ENCODE results near the gene TTC38. TPM values are rescaled to one million over a fixed set of nuclear protein-coding genes. Genes with fewer than 3 reads are reported as not detected.

TTC38 gene
- total RNA-seq, 6 donors from 2014 or later = 23.7 to 84.9 (median 34.3) TPM

DNA sequence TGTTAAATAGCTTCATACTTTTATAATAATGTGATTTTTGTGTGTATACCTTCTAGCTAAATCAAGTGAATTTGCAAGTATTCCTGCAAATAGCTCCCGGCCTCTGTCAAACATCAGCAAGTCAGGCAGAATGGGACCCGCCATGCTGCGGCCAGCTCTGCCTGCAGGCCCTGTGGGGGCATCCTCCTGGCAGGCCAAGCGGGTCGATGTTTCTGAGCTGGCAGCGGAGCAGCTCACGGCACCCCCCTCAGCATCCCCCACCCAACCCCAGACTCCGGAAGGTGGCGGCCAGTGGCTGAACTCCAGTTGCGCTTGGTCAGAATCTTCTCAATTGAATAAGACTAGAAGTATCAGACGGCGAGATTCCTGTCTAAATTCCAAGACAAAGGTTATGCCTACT lies 48.2 kb downstream of the TTC38 start:
- Histone ChIP-seq H3K4me1 (no peaks in the 10 kb centered on the region), H3K9me3 (no peaks in the 10 kb centered on the region), H3K27me3 (no peaks in the 10 kb centered on the region), H3K27ac (no peak overlapping the region), H3K36me3 (no peaks in the 10 kb centered on the region), H3K4me3 (no peak overlapping the region)
- no peak for DNase-seq
- no peak for ATAC-seq (ENCODE audit: low FRiP score in 2 of 2)
- WGBS, 2 donors = 96 to 97% methylated on average over 12 of the region's 12 CpGs
- no peak for TF ChIP-seq EP300 (IDR thresholded peaks at IDR 0.05)
- TF ChIP-seq POLR2AphosphoS5 (IDR thresholded peaks at IDR 0.05) = no peak
- TF ChIP-seq, protein P1, sequence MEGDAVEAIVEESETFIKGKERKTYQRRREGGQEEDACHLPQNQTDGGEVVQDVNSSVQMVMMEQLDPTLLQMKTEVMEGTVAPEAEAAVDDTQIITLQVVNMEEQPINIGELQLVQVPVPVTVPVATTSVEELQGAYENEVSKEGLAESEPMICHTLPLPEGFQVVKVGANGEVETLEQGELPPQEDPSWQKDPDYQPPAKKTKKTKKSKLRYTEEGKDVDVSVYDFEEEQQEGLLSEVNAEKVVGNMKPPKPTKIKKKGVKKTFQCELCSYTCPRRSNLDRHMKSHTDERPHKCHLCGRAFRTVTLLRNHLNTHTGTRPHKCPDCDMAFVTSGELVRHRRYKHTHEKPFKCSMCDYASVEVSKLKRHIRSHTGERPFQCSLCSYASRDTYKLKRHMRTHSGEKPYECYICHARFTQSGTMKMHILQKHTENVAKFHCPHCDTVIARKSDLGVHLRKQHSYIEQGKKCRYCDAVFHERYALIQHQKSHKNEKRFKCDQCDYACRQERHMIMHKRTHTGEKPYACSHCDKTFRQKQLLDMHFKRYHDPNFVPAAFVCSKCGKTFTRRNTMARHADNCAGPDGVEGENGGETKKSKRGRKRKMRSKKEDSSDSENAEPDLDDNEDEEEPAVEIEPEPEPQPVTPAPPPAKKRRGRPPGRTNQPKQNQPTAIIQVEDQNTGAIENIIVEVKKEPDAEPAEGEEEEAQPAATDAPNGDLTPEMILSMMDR (IDR thresholded peaks at IDR 0.05) = no peak
- TF ChIP-seq POLR2A (IDR thresholded peaks at IDR 0.05) = no peak

DNA sequence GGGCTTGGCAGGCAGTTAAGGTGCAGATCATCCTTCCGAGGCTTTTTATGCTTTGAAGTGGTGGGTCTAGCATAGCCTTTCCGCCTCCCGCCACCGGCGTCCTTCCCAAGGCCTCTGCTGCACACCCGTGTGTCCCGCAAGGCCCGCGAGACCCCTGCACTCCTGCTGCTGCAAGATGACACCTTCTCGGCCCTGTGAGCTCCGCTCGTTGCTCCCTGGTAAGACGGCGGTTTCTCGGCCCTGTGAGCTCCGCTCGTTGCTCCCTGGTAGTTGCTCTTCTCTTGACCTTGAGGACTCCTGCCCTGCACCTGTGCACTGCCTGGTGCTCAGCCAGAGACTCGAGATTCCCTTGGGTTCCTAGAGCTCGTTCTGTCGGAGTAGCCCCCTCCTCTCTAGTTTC lies 49.8 kb downstream of the TTC38 start:
- no peaks in the 10 kb centered on the region for H3K36me3 ChIP-seq
- 97 to 98% methylated on average over 20 of the region's 20 CpGs for WGBS, 2 donors

DNA sequence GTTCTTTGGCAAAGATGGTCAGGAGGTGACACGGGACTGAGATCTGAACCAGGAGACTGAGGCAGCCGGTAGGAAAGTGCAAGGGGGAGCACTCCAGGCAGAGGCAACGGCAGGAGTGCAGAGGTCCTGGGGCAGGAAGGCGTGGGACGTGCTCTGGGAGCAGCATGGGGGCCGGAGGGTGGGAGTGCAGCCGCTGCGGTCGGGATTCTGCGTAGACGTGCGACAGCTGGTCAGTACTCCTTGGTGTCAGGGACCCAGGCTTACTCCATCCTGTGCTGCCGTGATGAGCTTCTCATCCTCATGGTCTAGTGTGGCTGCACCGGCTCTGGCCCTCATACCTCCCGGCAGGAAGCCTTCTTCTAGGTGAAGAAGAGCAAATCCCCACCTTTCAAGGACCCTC lies 50.8 kb downstream of the TTC38 start:
- Histone ChIP-seq H3K27ac (no peak overlapping the region), H3K4me3 (no peak overlapping the region), H3K36me3 (no peaks in the 10 kb centered on the region), H3K9me3 (no peaks in the 10 kb centered on the region), H3K27me3 (no peaks in the 10 kb centered on the region), H3K4me1 (no peaks in the 10 kb centered on the region)
- no peak for TF ChIP-seq EP300 (IDR thresholded peaks at IDR 0.05)
- DNase-seq = no peak
- 96 to 97% methylated on average over 7 to 15 of the region's 15 CpGs for WGBS, 2 donors
- no peak for ATAC-seq (ENCODE audit: low FRiP score in 2 of 2)

More for the DNA sequence above, 49.8 kb downstream of the TTC38 start:
- ATAC-seq (ENCODE audit: low FRiP score in 2 of 2) (no peak), DNase-seq (no peak)
- H3K9me3 ChIP-seq = no peaks in the 10 kb centered on the region
- no peaks in the 10 kb centered on the region for H3K4me1 ChIP-seq
- TF ChIP-seq POLR2AphosphoS5 (IDR thresholded peaks at IDR 0.05) (no peak), POLR2A (IDR thresholded peaks at IDR 0.05) (no peak), EP300 (IDR thresholded peaks at IDR 0.05) (no peak)
- TF ChIP-seq, protein P1 (IDR thresholded peaks at IDR 0.05) = no peak
- no peak overlapping the region for H3K4me3 ChIP-seq
- H3K27me3 ChIP-seq = no peaks in the 10 kb centered on the region
- no peak overlapping the region for H3K27ac ChIP-seq

DNA sequence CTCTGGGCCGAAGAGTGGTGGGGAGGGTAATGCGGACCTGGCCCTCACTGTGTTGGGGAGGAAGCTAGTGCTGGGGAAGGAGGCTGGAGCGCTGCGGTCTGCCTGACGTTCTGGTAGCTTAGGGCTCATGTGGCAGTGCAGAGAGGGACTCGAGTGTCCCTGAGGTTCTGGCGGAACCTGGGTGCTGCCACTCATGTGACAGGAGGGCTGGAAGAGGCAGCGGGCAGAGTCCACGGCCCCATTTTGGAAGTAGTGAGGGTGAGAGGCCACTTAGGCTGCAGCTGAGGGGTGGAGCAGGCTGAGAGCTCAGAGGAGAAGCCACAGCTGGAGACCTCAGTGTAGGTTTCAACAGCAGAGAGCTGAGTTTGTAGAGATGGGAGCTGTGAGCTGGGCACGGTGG lies 51.5 kb downstream of the TTC38 start:
- Histone ChIP-seq H3K9me3 (no peaks in the 10 kb centered on the region), H3K4me3 (no peak overlapping the region), H3K27me3 (no peaks in the 10 kb centered on the region), H3K36me3 (no peaks in the 10 kb centered on the region), H3K27ac (no peak overlapping the region), H3K4me1 (no peaks in the 10 kb centered on the region)
- DNase-seq (no peak), ATAC-seq (ENCODE audit: low FRiP score in 2 of 2) (no peak)
- TF ChIP-seq POLR2A (IDR thresholded peaks at IDR 0.05) = no peak
- TF ChIP-seq, protein P1 (IDR thresholded peaks at IDR 0.05) = no peak
- TF ChIP-seq POLR2AphosphoS5 (IDR thresholded peaks at IDR 0.05) = no peak
- TF ChIP-seq EP300 (IDR thresholded peaks at IDR 0.05) = no peak
- WGBS, 2 donors = 94 to 97% methylated on average over 10 of the region's 10 CpGs

- 90 to 91% methylated on average over 11 to 14 of the region's 14 CpGs for WGBS, 2 donors
- TF ChIP-seq POLR2AphosphoS5 (IDR thresholded peaks at IDR 0.05) = no peak
- TF ChIP-seq EP300 (IDR thresholded peaks at IDR 0.05) = no peak
- H3K4me1 ChIP-seq = no peaks in the 10 kb centered on the region
- ATAC-seq (ENCODE audit: low FRiP score in 2 of 2) (no peak), DNase-seq (no peak)
- H3K27ac ChIP-seq = no peak overlapping the region
- H3K36me3 ChIP-seq = no peaks in the 10 kb centered on the region
- no peaks in the 10 kb centered on the region for H3K27me3 ChIP-seq
- no peaks in the 10 kb centered on the region for H3K9me3 ChIP-seq
- H3K4me3 ChIP-seq = no peak overlapping the region
Measured at GRCh38 chr22:46320166-46320710, 52.4 kb downstream of the TTC38 start.

- 93 to 96% methylated on average over 20 of the region's 20 CpGs for WGBS, 2 donors
- no peaks in the 10 kb centered on the region for H3K9me3 ChIP-seq
- no peak for DNase-seq
- no peak overlapping the region for H3K4me3 ChIP-seq
- TF ChIP-seq POLR2AphosphoS5 (IDR thresholded peaks at IDR 0.05) = no peak
- TF ChIP-seq, protein P1 (IDR thresholded peaks at IDR 0.05) = no peak
- no peak for TF ChIP-seq POLR2A (IDR thresholded peaks at IDR 0.05)
- TF ChIP-seq EP300 (IDR thresholded peaks at IDR 0.05) = no peak
- ATAC-seq (ENCODE audit: low FRiP score in 2 of 2) = no peak
- no peak overlapping the region for H3K27ac ChIP-seq
- no peaks in the 10 kb centered on the region for H3K4me1 ChIP-seq
- no peaks in the 10 kb centered on the region for H3K36me3 ChIP-seq
- no peaks in the 10 kb centered on the region for H3K27me3 ChIP-seq
Measured at GRCh38 chr22:46320716-46321386, 53.0 kb downstream of the TTC38 start.
